T47D (cell line): ENCODE measurements around the gene PDE4D.

Experiments
- DNase-seq, 2 experiments: peaks; one replicate each; pipeline versions ENCODE4 v3.0.0 to v3.0.0-alpha.2; 2011 to 2012; ENCODE audit warnings: low read depth in 1 of 2, low spot score in 1 of 2
- JUND ChIP-seq: IDR thresholded peaks from 2 replicates; pipeline ENCODE4 v1.6.1; 2012; ENCODE audit warnings: low read depth
- in situ Hi-C: cut with HindIII; loops from 2 replicates; pipeline ENCODE4 v1.10.0; 2016; ENCODE audit warnings: low sequenced_read_pairs, low pct_unique_long_range_greater_than_20kb

Gene PDE4D

DNA sequence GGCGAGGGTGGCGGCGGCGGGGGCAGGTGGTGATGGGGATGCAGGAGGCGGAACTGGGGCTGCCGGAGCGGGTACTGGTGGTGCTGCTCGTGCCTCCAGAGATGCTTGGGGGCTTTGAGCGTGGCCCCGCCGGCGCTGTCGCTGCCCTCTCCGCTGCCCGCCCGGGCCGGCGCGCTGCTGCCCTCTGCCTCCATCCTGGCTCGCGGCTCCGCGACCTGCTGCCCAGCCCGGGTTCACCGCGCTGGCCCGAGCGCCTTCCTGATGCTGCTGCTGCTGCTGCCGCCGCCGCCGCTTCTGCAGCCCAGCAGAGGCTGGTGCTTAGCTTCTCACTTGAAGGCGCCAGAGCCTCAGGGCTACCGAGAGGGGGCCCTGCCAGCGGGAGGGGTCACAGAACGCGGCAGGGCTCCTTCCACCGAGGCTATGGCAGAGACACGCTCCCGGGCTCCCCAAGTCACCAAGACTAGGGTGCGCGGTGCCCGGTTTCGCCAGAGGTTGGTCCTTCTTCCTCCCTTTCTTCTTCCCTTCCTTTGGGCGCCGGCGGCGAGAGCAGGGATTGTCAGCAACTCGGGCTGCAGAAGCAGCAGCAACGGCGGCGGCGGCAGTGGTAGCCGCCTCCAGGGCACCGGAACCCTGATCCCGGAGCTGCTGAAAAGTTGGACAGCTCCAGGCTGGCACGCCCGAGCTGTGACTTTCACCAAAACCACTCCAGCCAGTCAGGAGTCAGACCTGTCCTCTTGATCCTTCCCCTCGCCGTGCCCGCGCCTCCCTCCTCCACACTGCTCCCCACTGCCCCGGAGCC is at the start of gene PDE4D:
Gene PDE4D, minus strand, starts transcription at position 298 of the 799 bp plus-strand sequence.
- DNase-seq = peak; percentile 87 to 94
- in situ Hi-C loops = no loop called here
- TF ChIP-seq JUND = no peak

DNA sequence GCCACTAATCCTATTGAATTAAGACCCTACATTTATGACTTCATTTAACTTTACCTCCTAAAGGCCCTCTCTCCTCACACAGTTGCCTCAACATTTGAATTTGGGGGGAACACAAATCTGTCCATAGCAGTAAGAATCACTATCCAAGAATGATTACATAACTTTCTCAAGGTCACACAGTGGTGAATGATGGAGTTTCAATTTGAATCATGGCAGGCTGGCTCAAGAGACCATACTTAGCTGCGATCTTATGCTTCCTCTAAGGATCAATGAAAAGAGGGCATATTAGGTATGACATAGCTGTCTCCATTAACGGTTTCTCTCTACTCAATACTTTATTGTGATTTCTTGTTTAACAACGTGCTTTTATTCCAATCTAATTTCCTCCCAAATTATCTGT is 44.1 kb upstream of the PDE4D start:
- in situ Hi-C loops = no loop called here
- no peak for TF ChIP-seq JUND
- DNase-seq = no peak

DNA sequence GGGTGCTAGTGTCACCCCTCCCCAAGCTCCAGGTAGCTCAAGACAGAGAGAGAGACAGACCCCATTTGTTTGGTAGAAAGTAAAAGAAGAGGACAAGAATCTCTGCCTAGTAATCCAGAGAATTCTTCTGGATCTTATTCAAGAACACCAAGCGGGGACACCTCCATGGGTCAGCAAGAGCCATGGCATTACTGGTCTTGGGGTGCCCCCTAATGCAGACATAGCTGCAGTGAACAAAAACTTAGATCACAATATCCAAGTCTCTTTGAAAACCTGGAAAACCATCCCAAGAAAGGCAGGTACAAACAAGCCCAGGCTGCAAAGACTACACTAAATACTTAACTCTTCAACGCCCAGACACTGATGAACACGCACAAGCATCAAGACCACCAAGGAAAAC is 29.9 kb upstream of the PDE4D start:
- in situ Hi-C loops = no loop called here
- no peak for TF ChIP-seq JUND
- peak in 1 of 2 experiments; percentile 44 for DNase-seq

DNA sequence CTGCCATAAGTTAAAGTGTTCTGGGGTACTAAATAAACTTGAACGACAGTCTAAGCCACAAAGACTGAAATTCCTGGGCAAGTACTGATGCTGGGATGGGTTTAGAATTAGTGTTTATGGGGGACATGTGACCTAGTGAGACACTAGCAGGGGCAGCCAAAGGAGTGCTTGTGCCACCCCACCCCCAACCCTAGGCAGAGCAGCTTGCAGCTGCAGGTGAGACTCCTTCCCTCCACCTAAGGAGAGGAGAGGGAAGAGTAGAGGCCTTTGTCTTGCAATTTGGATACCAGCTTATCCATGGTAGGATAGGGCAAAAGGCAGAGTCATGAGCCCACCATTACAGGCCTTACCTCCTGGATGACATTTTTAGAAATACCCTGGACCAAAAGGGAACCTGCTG is 28.7 kb upstream of the PDE4D start:
- no peak for DNase-seq
- no peak for TF ChIP-seq JUND
- in situ Hi-C loops = no loop called here

DNA sequence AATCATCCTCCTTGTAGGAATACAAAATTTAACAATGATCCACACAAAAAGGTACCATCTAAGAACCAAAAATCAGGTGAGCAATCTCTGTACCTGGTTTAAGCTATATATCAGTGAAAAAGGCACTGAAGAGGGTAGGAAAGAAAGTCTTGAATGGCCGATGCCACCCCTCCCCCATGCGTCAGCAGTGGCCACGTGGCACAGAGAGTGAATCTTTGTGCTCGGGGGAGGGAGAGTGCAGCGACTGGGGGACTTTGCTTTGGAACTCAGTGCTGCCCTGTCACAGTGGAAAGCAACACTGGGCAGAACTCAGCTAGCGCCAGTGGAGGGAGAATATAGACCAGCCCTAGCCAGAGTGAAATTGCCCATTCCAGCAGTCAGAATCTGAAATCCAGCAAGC is 28.3 kb upstream of the PDE4D start:
- in situ Hi-C loops = no loop called here
- TF ChIP-seq JUND = no peak
- DNase-seq = no peak

DNA sequence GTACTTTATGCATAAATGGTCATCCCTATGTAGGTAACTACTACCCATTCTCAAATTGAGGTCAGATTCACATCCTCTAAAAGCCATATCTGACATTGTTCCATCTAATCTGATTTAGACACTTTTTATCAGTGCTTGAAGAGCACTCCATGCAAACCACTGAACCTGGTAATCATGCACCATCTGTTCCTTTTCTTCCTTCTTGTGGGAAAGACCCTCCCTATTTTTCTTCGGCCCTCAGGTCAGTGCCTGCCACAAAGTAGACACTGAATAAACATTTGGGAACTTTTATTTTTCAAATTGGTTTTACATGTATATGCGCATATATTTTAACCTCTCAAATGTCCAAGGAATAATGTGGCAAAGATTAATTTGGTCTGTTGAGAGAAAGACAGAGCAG is 26.0 kb upstream of the PDE4D start:
- in situ Hi-C loops = no loop called here
- DNase-seq = no peak
- no peak for TF ChIP-seq JUND

DNA sequence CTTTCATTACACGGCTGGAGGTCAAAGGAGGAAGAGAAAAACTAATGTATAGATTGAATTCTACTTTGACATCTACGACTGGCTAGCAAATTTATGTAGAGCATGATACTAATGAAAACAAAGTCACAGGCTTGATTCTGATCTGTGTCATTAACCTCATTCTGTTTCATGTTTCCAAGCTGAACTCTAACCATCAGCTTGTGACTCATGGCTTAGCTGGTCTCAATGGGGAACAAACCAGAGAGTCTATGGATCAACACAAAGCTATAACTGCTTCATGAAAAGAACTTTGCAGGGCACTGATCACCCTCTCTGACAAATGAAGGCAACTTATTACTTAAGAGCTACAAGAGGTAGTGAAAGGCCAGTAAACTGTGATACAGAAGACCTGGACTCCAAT is 23.6 kb upstream of the PDE4D start:
- in situ Hi-C loops = no loop called here
- no peak for DNase-seq
- TF ChIP-seq JUND = no peak

DNA sequence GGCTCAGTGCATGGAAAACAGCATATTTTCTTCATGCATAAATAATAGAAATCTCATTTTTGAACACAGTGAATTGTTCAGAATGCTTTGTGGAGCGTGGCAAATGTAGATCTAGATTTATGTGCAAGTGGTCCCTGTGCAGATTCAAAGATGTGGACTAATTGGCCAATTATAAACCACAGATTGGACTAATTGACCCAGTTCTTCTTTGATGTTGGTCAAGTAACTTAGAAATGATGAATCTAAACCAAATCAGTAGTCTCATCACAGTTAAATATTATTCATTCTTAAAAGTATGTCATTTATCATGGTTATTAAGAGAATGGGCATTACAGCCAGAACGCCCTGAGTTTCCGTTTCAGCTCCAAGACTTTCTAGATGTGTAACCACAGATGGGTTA is 11.7 kb upstream of the PDE4D start:
- in situ Hi-C loops = no loop called here
- no peak for TF ChIP-seq JUND
- DNase-seq = no peak

DNA sequence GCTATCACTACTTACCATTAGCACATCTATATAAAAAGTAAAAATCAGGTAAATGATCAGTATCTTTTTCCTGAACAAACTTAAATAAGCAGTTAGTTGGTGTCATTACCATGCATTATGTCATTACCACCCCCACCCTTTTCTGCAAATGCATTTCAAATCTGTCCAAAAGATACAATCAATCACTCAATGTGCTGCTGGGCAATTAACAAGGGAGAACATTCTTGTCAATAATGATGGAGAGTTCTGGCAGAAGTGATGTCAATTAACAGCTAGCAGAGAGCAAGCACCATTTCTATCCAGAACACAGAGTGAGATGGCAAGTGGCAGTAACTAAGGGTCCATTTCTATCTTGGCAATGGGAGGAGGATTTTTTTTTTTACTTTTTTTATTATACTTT is 3.5 kb upstream of the PDE4D start:
- no peak for DNase-seq
- in situ Hi-C loops = no loop called here
- TF ChIP-seq JUND = no peak

DNA sequence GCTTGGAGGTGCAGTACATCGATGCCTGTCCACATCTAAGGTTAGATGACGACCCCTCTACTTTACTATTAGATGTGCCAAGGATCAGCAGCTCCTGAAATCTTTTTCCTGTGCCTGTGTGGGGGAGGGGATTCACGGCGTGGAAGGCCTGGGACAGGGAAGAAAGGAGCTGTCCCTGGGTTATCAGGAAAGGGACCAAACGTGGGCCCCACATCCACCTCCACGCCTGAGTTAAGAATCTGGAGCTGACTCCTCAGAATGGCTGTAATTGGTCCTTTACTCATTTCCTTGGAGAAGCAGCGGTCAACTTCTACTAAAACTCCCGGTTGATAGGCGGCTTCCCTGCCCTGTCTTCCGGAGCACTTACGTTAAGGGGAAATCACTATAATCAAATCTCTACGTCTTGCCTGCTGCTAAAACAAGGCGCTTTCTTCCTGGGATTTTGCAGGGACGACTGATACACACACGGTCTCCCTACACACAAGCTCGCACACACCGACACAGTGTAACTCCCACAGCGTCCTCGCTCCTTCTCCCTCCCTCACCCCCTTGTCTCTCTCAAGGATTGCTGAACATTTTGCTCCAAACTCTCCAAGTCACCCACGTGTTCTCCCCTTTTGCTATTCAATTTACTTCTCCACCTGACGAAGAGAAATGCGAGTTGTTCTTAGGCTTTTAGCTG is 1.4 kb downstream of the PDE4D start:
- in situ Hi-C loops = no loop called here
- TF ChIP-seq JUND = no peak
- DNase-seq = no peak

DNA sequence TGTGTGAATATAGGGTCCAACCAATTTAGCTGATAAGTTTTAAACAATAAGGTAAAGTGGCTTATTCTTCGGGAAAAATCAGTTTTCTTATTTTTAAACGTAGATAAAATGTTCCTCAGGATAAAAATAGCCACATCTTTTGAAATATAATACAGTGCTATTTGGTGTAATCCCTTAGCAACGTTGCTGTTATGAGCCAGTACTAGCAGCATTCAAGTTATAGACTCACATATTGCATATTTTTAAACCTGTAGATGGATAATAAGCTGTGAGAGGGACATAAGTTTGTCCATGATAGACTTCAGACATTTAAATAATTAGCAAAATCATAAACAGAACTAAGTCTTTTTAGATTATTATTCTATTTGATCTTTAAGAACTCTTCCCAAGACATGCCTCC is 6.3 kb downstream of the PDE4D start:
- in situ Hi-C loops = no loop called here
- no peak for DNase-seq
- TF ChIP-seq JUND = no peak

DNA sequence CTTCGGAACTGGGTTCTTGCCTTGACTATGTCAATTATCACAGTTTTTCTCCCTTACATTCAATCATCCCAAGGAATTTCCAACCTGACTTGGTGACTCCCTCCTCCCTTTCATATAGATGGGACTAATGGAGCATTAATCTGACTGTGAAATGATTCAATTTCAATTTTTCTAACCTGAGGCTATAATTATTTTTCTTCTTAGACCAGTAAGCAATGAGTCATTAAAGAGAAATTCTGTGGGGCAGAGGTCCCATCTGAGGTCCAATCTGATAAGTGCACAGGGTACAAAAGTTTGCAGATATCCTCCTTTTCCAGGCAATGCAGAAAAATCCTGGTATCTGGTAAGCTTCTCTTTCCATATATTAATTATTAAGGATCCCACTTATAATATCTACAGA is 18.9 kb downstream of the PDE4D start:
- DNase-seq = no peak
- in situ Hi-C loops = no loop called here
- no peak for TF ChIP-seq JUND

DNA sequence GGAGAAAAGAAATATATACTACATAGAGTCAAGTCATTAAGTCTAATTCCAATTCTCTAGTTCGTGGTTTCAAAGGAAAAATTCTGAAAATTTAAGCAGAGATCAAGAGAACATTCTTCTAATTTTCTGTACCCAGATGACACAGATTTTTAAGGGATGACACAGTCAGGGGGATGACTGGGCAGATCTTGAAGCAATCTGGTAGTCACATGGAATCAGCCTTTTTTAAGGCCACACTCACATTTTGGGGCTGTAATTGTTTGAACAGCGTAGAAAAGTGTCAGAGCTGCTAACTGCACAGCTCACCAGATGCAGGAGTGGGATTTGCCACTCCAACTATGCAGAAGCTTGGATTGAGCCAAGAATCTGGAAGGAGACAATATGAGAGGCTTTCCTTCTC is 20.4 kb downstream of the PDE4D start:
- in situ Hi-C loops = no loop called here
- DNase-seq = no peak
- TF ChIP-seq JUND = no peak
